Gastrocnemius medialis (tissue), 4 donors: ENCODE measurements around the gene BCL2L1.

ENCODE experiments used
- CTCF ChIP-seq, 5 experiments: fragments of 450-650 bp in 3 of 5; fragments of 200-600 bp in 2 of 5; sonication (generic) in 2 of 5; IDR thresholded peaks in 4 of 5; conservative IDR thresholded peaks in 1 of 5; 1 replicate in 4 of 5; 2 replicates in 1 of 5; pipeline ENCODE4 v1.5.1; 2016 to 2019; ENCODE audit warnings: antibody characterized with exemption in 5 of 5, mild to moderate bottlenecking in 3 of 5, moderate library complexity in 3 of 5
- POLR2A ChIP-seq, 2 donors: fragments of 450-650 bp; IDR thresholded peaks; one replicate each; pipeline ENCODE4 v1.6.1; 2017; ENCODE audit warnings: antibody characterized with exemption in 2 of 2, mild to moderate bottlenecking in 2 of 2, moderate library complexity in 2 of 2

- no peak for TF ChIP-seq CTCF (IDR thresholded peaks at IDR 0.05 in 4 of 5, conservative IDR thresholded peaks at IDR 0.05 in 1 of 5)
- TF ChIP-seq POLR2A (IDR thresholded peaks at IDR 0.05): no peak
Measured at GRCh38 chr20:31681769-31682168, 40.9 kb downstream of the BCL2L1 start.
